Skin of body (tissue), 2 donors: ENCODE measurements around the gene VSTM2L. TPM values are rescaled to one million over a fixed set of nuclear protein-coding genes. Genes with fewer than 3 reads are reported as not detected.
"Not testable (repeated sequence)": the region's sequence is repeated elsewhere in the genome, so short reads cannot be mapped to it uniquely, and the experiment has no call there.

ENCODE experiments used
- DNase-seq: peaks from one replicate; lab custom pipeline; 2025; lab: John Stamatoyannopoulos, UW
- total RNA-seq: library from RNA; depleted of rRNA; stranded (reverse); fragments of >200 nt; gene quantifications from one replicate; pipeline ENCODE4 v1.2.3, GENCODE V29; 2014

The VSTM2L gene
- total RNA-seq, 1 donor from 2014 or later: 4.1 TPM

DNA sequence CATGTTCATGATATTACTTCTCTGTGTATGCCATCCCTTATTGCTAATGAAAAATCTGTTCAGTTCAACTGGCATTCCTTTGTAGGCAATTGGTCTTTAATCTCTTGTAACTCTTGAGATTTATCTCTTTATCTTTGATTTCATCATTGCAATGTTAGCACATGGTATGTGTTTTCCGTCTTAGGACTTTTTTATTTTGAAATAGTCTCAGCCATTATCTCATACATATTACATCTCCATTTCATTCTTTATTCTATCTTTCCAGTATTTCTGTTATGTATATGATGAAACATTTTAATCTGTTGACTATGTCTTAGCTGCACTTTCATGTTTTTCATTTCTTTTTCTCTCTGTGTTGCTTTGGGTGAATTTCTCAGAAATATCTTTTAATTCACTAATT, 58.1 kb downstream of the VSTM2L start:
- no peak for DNase-seq

DNA sequence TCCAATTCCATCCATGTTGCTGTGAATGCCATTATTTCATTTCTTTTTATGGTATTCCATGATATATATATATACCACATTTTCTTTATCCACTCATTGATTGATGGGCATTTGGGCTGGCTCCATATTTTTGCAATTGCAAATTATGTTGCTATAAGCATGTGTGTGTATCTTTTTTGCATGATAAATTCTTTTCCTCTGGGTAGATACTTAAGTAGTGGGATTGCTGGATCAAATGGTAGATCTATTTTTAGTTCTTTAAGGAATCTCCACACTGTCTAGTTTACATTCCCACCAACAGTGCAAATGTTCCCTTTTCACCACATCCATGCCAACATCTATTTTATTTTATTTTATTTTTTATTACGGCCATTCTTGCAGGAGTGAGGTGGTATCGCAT, 60.6 kb downstream of the VSTM2L start:
- not testable (repeated sequence) for DNase-seq

DNA sequence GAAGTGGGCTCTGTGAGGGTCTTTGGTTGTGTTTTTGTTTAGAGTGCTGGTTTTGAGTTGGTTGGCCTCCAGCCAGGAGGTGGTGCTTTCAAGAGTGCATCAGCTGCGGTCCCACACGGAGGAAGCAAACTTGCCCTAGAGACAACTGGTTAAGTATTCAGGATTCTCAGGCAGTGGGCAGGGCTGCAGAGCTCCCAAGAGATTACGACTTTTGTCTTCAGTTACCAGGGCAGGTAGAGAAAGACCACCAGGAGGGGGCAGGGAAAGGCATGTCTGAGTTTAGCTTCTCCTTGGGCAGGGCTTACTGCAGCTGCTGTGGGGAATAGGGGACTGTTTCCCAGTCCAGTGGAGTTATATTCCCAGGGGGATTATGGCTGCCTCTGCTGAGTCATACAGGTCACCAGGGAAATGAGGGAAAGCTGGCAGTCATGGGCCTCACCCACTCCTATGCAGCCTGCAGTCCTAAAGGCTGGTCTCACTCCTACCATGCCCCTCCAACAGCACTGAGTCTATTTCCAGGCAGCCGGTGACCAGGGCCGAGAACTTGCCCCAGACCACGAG, 66.0 kb downstream of the VSTM2L start:
- DNase-seq: no peak

DNA sequence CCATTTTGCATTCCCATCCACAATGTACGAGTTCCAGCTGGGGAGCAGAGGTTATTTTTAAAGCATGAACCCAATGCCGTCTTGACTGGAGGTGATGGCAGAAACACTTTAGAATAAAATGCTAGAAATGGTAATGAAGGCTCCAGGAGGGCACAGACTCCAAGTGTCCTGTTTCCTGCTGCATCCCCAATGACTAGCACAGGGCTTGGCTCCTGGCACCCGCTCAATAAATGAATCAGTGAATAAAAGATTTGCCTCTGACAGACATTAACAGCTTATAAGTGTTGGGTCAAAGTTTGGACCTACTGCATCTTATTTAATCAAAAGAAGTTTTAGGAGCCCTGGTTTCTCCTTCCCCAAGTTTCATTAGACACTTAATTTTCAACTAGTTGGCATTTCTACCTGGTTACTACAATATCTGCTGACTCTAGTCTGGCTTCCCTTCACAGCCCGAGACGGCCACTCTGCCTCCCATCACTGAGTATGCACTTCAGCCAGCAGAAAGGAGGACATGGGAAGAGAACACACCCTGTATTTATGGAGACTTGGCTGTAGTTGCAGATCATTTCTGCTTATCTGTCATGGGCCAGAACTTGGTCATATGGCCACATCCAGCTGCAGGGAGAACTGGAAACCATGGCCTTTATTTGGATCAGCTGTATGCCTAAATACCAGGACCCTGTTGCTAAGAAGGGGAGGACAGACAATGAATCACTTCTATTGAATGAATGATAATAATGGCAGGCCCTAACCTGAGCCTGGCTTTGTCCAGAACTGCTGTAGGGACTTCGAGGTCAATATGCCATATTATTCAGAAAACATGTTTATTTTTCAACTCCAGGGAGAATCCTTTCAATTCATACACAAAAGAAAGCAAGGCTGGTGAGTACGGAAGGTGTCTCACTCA, 67.3 kb downstream of the VSTM2L start:
- DNase-seq: no peak

DNA sequence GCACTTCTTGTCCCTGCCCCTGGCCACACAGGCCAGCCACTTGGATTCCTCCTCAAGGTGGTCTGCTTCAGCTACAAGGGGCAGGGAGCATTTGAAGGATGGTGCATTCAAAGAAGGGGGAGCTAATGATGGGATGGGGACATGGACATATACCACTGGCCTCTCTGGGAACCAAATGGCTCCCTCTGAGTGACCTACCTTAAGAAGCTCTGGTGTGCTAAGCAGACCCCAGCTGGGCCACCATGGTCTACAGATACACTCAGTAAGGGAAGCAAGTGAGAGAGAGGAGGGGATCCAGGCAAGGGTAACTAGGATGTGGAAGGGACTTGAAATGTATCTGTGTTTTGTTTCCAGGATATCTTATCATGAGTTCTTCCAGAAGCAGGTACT, 67.9 kb downstream of the VSTM2L start:
- no peak for DNase-seq

DNA sequence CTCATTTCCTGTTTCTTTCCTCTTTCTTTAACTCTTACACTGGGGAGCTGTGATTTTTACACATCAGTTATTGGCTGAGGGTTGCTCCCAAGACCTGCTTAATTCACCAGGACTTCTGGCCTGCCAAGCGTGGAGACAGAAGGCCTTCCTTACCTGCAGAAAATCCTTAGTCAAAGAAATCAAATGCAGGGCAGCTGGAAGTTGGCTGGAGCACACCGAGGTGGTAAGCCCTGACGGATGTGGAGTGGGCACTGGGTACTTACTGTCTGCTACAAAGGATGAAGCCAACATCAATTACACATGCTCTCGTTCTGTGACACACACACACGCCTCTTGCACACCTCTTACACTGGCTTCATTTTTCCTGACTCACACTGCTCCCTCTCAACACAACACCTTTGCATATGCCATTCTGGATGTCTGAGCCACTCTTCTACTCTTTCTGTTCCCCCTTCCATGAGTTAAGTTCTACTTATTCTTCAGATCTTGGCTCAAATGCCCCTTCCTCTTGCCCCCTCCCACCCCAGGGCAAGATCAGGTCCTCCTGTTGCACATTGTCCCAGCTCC, 68.7 kb downstream of the VSTM2L start:
- DNase-seq: no peak

DNA sequence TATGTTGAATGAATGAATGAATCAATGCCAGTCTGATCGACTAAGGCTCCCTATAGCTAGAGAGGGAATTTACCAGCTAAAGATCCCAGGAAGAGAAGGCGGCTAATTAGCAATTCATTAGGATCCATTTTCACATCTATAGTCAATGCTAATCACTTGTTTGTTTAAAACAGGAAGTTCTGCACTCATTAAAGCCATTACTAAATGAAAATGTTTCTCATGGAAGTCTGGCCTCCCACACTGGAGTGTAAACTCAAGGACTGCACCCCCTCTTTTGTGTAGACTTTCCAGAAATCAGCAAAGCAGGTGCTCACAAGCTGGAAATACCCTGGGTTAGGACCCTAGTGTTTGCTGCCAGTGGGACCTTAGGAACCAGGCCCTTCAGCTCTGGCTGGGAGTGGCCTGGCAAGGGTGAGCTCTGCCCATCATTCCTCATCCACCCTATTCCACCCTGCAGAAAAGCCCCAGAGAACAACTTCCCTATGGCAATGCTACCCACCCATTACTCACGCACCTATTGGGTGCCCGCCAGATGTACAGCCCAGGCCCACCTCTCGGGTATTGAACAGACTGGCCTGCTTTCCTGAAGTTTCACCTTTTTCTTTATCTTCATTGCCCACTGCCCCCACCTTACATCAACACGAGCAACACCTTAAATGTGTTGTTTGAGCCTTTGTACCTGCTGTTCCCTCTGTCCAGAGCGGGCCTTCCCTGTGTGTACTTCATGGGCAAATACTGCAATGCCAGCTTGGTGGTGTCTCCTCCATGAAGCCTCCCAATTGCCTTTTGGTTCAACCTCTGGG, 69.5 kb downstream of the VSTM2L start:
- DNase-seq: no peak

DNA sequence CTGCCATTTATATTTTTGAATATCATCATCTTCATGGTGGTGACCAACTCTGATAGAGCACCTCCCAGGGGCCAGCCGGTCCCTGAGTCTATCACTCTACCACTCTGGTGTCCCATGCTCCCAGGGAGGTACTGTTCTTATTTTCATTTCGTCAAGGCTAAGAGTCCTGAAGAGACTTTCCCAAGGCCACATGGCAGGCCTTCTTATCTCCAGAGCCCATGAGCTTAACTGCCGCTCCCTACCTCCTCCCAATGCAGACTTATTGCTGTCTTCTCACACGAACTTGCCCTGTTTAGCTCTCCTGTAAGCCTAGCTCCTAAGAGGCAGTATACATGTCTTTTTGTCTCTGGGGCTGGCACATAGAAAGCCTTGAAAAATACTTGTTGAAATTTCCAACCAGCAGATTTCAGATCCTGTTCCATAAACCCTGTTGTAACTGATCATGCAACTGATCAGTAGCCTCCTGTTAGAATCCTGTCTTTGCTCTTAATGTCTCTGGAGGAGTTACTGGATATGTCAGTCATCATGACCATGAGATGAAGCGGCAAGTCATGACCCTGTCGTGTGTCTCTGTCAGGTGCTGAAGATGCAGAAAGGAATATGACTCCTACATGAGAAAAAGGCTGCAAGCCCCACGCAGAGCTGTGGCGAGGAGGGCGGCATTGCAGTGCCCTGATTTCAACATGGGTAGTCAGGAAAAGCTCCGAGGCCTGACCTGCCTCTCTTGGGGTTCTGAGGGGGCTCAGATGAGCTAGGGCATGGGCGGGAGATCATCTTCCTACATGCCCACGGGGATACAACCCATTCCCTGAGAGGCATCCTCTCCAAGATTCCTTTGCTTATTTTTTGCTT, 70.4 kb downstream of the VSTM2L start:
- no peak for DNase-seq

DNA sequence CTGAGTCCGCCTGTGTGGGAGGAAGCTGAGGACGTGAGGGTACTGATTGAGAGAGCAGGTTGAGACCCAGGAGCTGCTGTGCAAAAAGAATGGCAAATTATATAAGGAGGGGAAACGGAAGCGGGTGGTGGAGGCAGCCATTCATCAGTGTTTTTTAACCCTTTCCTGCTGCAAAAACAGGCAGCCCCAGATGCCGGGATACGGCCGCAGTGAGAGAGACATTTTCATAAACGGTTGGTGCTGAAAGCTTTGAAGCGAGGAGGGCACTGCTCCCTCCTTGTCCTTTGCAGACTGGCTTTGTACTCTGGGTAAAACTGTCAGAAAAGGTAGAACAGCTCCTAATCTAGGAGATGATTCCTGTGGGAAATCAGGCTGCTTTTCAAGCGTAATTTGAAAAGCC, 74.0 kb downstream of the VSTM2L start:
- no peak for DNase-seq

DNA sequence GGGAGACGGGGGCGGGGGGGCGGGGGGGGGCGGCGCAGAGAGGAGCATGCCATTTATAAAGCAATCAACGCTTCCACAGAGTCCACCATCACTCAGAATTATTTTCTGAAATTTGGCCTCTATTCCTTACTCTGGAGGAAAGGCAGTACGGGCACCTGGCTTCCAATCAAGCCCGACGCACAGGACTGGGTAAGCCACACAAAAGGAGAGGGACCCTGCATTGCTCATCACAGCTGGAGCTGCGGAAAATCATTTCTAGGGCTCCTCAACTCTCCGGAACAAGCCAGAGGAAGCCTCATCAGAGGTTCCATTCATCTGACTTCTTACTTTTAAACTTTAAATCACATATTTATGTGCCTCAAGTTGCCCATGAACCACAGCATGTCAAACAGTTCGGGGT, 74.4 kb downstream of the VSTM2L start:
- DNase-seq: no peak

DNA sequence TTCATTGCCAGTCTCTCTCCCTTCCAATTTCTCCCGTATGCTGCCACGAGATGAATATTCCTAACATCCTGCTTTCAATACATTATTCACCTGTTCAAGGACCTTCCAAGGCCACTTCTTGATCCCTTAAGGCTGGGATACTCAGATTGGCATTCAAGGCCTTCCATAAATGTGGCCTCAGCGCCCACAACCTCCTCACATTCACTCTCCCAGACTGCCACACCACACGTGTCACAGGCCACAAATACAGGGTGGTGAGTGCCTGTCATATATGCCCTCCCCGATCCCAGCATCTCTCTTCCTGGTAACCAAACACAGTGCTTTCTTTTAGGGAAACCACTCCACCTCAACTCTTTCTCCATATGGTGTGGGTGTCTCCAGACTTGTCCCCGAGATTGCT, 74.9 kb downstream of the VSTM2L start:
- no peak for DNase-seq

DNA sequence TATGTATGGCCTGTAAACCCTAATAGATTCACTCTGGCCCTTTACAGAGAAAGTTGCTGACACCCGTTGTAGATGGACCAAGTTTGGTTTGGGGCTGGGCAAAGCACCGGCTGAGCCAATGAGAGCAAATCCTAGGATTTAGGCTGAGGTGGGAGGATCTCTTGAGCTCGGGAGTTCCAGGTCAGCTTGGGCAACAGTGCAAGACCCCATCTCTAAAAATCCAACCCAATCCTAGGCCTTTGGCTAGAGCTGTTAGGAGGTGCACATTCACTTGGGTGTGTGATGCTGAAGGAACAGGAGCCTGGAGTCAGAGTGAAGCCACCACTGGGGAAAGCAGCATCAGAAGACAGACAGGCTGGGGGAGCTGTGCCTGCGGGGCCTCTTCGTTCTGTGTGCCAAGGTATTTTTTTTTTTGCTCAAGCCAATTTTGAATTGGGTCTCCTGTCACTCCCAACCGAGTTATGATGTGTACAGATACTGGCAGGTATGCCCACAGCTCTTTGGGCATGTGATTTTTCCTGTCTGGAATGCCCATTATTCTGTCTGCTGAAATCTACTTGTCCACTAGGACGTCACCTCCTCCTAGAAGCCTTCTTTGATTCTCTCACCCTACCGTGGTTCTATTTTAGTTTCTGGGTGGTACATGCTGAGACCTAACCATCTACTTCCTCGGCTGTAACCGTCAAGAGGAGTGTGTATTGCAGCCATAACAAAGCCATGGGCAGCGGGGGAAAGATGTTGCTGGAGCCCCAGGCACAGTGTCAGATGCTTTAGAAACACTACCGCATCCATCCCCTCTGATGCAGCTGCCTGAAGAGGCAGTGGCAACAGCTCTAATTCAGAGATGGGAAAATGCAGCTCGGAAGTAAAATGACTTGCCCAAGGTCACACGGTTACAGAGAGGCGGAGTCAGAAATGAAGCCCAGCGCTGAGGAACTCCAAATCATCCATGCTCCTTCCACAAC, 76.4 kb downstream of the VSTM2L start:
- no peak for DNase-seq

DNA sequence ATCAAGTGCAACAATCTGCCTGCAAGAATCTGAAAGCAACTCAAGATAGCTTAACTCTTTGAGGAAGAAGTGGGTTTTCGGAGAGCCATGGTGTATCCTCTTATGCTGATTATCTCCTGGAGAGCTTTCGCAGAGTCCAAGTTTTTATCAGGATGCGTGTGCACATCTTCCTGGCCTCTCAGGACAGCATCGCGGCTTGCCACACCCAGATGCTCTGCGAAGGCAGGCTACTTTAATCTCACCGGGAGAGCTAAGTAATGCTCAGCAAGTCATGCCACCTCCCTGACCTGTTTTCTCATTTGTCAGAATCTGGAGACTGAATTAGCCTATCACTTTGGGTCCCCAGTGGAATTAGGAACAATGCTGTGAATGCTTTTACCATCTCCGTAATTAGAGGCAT, 77.5 kb downstream of the VSTM2L start:
- no peak for DNase-seq

DNA sequence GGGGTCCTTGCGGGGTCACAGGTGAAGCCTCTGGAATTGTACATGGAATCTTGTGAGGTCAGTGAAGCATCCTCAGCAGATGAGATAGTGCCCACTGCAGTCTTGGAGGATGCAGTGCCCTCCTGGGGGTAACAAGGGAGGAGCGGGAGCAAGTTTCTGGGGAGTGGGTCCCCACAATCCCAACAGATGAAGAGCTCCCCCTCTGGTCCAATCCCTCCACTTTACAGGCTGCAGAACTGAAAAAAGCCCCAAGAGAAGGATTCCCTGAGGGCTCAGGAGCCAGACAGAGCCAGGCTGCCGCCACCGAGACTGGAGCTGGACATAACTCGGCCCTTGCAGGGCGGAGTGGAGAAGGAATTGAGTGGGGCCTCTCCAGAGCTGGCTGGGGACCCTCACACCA, 77.9 kb downstream of the VSTM2L start:
- DNase-seq: no peak

DNA sequence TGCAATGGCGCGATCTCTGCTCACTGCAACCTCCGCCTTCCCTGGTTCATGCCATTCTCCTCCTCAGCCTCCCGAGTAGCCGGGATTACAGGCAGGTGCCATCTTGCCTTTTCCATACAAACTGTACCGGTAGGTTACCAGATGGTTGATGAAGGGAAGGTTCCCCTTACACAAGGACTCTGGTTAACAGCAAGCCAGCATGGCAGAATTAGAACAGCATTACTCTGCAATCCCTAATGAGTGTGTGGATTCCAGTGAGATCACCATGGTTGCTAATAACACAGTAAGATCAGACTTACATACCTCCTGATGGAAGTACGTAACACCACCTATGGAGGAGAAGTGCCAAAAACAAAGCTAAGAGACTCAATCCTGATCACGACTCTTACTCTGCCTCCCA, 78.6 kb downstream of the VSTM2L start:
- DNase-seq: no peak

DNA sequence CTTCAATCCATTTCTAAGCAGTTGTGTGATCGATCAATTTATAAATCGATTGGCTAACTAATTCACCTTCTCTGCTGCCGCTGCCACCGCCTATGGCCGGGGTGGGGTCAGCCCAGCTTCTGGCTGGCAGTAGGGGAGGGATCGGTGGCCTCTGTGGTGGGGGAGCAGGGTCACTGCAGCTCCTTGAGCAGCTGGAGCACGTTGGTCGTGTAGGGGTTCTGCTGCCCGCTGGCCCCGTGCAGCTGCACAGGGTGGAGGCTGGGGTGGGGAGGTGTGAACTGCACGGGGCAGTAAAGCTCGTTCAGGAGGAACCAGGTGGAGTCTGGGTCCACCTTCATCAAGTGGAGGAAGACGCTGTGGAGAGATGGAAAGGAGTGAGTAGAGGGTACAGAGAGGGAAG, 80.4 kb downstream of the VSTM2L start:
- DNase-seq: no peak

DNA sequence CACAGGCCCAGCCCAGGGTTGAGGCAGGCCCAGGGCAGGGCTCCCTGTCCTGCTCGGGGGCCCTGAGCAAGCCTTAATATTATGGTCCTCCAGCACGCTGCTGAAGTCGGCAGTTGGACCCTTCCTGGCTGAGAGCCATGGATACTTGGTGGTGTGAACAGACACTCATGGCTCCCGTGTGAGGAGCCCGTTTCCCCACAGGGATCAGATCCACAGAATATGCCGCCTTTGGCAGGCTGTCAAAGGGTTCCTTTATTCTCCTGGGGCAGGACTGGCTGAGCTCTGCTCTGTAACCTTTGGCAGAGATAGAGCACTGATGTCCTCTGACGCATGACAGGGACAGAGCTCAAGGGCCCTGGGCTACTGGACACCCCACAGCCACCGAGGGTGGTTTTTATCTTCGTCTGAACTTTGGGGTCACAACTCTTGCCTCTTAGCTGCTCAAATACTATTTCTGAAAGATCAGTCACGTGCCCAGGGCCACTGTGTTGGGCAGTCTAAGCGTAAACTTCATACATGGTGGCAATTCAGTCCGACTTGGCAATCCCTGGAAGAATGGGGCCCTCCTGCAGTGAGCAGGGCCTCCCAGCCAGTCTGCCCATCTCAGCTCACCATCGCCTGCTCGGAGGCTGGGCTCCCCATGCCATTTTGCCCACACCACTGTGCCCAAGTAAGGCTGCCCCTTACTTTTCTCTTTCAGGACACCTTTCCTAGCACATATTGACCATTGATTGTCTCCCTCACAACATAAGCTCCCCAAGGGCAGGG, 81.3 kb downstream of the VSTM2L start:
- no peak for DNase-seq

DNA sequence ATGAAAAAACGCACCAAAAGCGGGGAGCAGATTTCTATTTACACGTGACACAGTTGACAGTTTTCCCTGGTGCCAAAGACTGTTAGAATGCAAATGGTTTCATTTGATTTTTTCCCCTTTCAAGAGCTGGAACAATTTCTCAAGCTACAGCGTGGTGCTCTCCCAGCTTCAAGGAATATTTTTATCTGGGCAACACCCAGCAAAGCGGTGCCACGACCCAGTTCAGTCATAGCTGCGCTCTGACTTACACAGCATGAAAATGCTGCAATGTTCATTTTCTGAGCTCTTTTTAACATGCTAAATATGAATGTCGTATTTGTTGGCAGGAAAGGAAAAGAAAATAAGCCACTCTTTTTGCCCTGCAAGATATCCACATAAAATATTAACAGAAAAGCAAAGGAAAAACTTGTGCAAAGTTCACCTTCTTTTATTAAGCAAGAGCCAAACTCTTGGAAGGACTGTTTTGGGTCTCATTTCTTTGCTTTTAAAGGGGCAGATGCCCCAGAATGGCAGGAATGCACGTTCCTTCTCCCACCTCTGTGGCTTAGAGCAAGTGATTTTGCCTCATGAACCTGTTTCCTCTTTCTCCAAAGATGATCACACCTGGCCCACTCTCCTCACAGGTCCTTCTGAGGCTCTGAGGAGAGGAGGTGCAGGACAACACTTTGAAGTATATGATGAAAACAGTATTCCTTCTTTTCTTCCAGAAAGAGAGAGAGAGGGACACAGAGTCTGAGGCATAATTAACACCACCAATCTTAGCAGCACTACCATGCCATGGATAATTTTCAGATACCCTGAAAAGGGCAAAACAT, 83.3 kb downstream of the VSTM2L start:
- DNase-seq: no peak
